Urinary bladder (tissue), 4 donors: ENCODE data around the gene FARS2. TPM values are rescaled to one million over a fixed set of nuclear protein-coding genes. Genes with fewer than 3 reads are reported as not detected.
A peak's percentile ranks its signal among the peaks of the same experiment; 100 is the strongest.

Experiments
- DNase-seq: peaks from one replicate; pipeline ENCODE4 v3.0.0-alpha.2; 2015; ENCODE audit errors: extremely low spot score
- H3K27ac ChIP-seq: one replicate; pipeline ENCODE4 v1.5.1; 2013; ENCODE audit warnings: low read depth, mild to moderate bottlenecking, moderate library complexity
- H3K36me3 ChIP-seq: one replicate; pipeline ENCODE4 v1.6.1; 2013; ENCODE audit warnings: mild to moderate bottlenecking, moderate library complexity; ENCODE audit not compliant: insufficient read depth
- H3K4me1 ChIP-seq: one replicate; pipeline ENCODE4 v1.6.1; 2013; ENCODE audit warnings: mild to moderate bottlenecking, moderate library complexity; ENCODE audit not compliant: insufficient read depth
- H3K4me3 ChIP-seq: one replicate; pipeline ENCODE4 v1.5.1; 2013; ENCODE audit warnings: low read depth, low read length
- WGBS: extraction: QIAGEN DNeasy Blood & Tissue Kit; methylation state at CpG from one replicate; pipeline ENCODE4 v1.1.7; 2013; 5-methylcytosine and 5-hydroxymethylcytosine counted together
- polyA plus RNA-seq: library from polyadenylated mRNA; stranded (reverse); fragments of 200-250 nt; gene quantifications from one replicate; pipeline ENCODE4 v1.2.3, GENCODE V29; 2013
- total RNA-seq: library from RNA; depleted of rRNA; stranded (reverse); fragments of >200 nt; gene quantifications from one replicate; pipeline ENCODE4 v1.2.3, GENCODE V29; 2014
- donor health status: healthy with polysubstance abuse.
- donor health status: healthy.

Gene FARS2
- total and polyA plus RNA-seq, 2 donors: 13.6 to 23.4 TPM

DNA sequence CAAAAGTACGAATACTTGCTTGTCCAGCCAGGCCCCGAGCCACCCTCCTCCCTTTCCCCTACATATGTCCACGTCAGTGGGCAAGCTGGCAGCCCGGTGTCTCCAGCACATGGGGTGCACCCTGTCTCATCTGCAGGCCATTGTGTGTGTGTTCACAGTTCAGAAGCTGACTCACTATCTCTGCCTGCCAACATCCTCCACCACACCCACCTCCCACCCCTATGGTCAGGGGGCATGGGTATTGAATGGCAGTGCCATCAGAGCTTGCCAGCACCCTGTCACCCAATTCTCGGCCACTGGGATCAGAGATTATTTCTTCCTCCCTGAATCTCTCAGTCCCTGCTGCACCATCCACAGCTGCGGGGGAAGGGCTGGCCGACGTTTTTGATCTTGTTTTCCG lies 195.7 kb downstream of the FARS2 start:
- 82% methylated on average over 9 of the region's 9 CpGs for WGBS
- Histone ChIP-seq H3K4me1 (no peaks in the 10 kb centered on the region), H3K4me3 (no peak overlapping the region), H3K36me3 (no peaks in the 10 kb centered on the region), H3K27ac (no peak overlapping the region)
- no peak for DNase-seq

GRCh38 chr6:5457983-5458683 lies 196.8 kb downstream of the FARS2 start:
- no peaks in the 10 kb centered on the region for H3K36me3 ChIP-seq
- no peak overlapping the region for H3K4me3 ChIP-seq
- DNase-seq: no peak
- H3K4me1 ChIP-seq: no peaks in the 10 kb centered on the region
- WGBS: 83% methylated on average over 9 of the region's 9 CpGs
- no peak overlapping the region for H3K27ac ChIP-seq

GRCh38 chr6:5459346-5459745 lies 198.0 kb downstream of the FARS2 start:
- Histone ChIP-seq H3K36me3 (no peaks in the 10 kb centered on the region), H3K4me3 (no peak overlapping the region), H3K27ac (no peak overlapping the region), H3K4me1 (no peaks in the 10 kb centered on the region)
- WGBS: 88% methylated on average over 5 of the region's 5 CpGs
- DNase-seq: no peak

- Histone ChIP-seq H3K4me3 (no peak overlapping the region), H3K27ac (no peak overlapping the region), H3K36me3 (no peaks in the 10 kb centered on the region), H3K4me1 (no peaks in the 10 kb centered on the region)
- 98% methylated on average over 2 of the region's 2 CpGs for WGBS
- no peak for DNase-seq
Observed at GRCh38 chr6:5461365-5461764, 200.1 kb downstream of the FARS2 start.

DNA sequence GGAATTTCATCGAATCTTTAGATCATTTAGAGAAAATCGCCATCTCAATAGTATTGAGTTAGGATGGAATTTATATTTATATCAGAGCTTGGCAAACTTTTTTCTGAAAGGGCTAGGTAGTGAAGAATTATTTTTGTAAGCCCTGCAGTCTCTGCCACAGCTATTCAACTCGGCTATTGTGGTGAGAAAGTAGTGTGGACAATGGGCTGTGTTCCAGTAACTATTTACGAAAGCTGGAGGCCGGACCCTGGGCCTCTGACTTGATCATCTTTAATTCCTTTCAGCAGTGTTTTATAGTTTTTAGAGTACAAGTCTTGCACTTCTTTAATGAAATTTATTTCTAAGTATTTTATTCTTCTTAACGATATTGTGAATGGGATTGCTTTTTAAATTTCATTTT lies 201.5 kb downstream of the FARS2 start:
- WGBS: 82% methylated on average over 6 of the region's 6 CpGs
- no peaks in the 10 kb centered on the region for H3K4me1 ChIP-seq
- DNase-seq: no peak
- H3K4me3 ChIP-seq: no peak overlapping the region
- H3K36me3 ChIP-seq: no peaks in the 10 kb centered on the region
- no peak overlapping the region for H3K27ac ChIP-seq

- Histone ChIP-seq H3K4me3 (no peak overlapping the region), H3K27ac (no peak overlapping the region), H3K4me1 (no peaks in the 10 kb centered on the region), H3K36me3 (no peaks in the 10 kb centered on the region)
- no peak for DNase-seq
- WGBS: 72% methylated on average over 3 of the region's 3 CpGs
Observed at GRCh38 chr6:5463690-5464089, 202.4 kb downstream of the FARS2 start.

- Histone ChIP-seq H3K4me3 (no peak overlapping the region), H3K36me3 (no peaks in the 10 kb centered on the region), H3K4me1 (no peaks in the 10 kb centered on the region), H3K27ac (no peak overlapping the region)
- 94% methylated on average over 6 of the region's 6 CpGs for WGBS
- no peak for DNase-seq
Observed at GRCh38 chr6:5464099-5464885, 203.0 kb downstream of the FARS2 start.

- Histone ChIP-seq H3K36me3 (no peaks in the 10 kb centered on the region), H3K4me3 (no peak overlapping the region), H3K27ac (no peak overlapping the region), H3K4me1 (no peaks in the 10 kb centered on the region)
- 80% methylated on average over 5 of the region's 5 CpGs for WGBS
- no peak for DNase-seq
Observed at GRCh38 chr6:5466281-5467136, 205.2 kb downstream of the FARS2 start.

GRCh38 chr6:5468586-5468985 lies 207.3 kb downstream of the FARS2 start:
- no peak for DNase-seq
- H3K4me1 ChIP-seq: no peaks in the 10 kb centered on the region
- no peaks in the 10 kb centered on the region for H3K36me3 ChIP-seq
- H3K27ac ChIP-seq: no peak overlapping the region
- WGBS: 91% methylated on average over 4 of the region's 4 CpGs
- no peak overlapping the region for H3K4me3 ChIP-seq

DNA sequence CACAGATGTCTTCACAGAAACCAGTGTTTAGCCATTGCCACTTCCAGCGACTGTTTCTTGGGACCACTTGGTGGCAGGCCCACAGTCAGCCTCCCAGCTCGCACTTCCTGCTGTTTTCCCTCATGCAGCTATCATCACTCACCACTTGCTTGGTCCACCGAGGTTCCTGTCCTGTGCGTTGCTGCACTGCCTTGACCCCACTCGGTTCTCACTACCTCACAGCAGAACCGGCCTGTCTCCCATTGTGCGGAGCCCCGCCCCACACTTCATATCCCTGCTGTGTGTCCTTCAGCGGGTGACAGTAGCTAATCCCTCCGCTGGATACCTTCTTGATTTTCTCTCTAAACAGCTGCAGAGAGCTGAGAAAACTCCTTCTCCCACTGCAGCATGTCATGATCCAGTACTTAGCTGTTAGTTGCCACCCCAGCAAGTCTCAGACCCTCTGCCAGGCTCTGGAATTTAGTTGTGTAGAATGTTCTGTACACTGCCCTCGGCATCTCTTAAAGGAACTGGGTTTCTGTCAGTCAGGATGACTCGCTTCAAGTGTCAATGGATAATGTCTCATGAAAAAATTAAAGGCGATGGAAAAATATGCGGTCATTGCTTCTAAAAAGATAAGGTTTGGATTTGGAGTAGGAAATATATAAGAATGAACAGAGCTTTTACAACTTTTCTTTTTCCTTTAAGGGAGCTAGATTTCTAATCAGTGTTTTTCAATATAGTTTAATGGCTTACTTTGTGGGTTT lies 208.0 kb downstream of the FARS2 start:
- DNase-seq: no peak
- Histone ChIP-seq H3K36me3 (no peaks in the 10 kb centered on the region), H3K4me1 (no peaks in the 10 kb centered on the region), H3K4me3 (no peak overlapping the region), H3K27ac (no peak overlapping the region)
- WGBS: 79% methylated on average over 14 of the region's 14 CpGs

DNA sequence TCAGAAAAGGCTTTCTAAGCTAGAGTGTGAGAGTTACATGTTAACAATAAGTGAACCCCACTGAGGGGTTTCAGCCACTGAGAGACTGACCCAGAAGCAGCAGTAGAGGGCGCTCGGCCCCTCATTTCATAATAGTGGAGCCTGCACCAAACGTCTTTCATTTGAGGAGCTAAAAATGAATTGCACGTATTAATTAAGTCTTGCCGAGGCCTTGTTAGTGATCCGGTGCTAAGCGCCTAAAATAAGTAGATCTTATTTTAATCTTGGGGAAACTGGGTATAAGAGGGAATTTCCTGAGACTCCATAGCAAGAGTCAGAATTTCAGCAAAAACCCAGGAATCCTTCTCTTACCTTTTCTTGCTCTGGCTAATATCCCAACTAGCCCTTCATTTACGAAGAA lies 209.7 kb downstream of the FARS2 start:
- H3K27ac ChIP-seq: no peak overlapping the region
- 23% methylated on average over 8 of the region's 8 CpGs for WGBS
- H3K4me1 ChIP-seq: no peaks in the 10 kb centered on the region
- H3K4me3 ChIP-seq: no peak overlapping the region
- DNase-seq: peak; percentile 20
- H3K36me3 ChIP-seq: no peaks in the 10 kb centered on the region

GRCh38 chr6:5471637-5472398 lies 210.5 kb downstream of the FARS2 start:
- Histone ChIP-seq H3K4me1 (no peaks in the 10 kb centered on the region), H3K4me3 (no peak overlapping the region), H3K36me3 (no peaks in the 10 kb centered on the region), H3K27ac (no peak overlapping the region)
- DNase-seq: no peak
- WGBS: 83% methylated on average over 12 of the region's 12 CpGs
